HL-60 (cell line): ENCODE measurements around the gene PKIB.

ENCODE experiments used
- DNase-seq, 2 experiments: peaks; one replicate each; pipeline ENCODE4 v3.0.0-alpha.2; 2010 to 2020; ENCODE audit warnings: low read depth in 1 of 2, low spot score in 1 of 2
- H3K27ac ChIP-seq: fragments of 250-450 bp; sonication (Bioruptor Pico); replicated peaks from 2 replicates; pipeline ENCODE4 v1.5.1; 2020; ENCODE audit warnings: mild to moderate bottlenecking, moderate library complexity
- H3K27me3 ChIP-seq: fragments of 250-450 bp; sonication (Bioruptor Pico); 2 replicates; pipeline ENCODE4 v1.5.1; 2021; ENCODE audit warnings: mild to moderate bottlenecking, moderate library complexity; ENCODE audit not compliant: insufficient read depth, poor library complexity, severe bottlenecking
- H3K4me3 ChIP-seq: replicated peaks from 2 replicates; pipeline ENCODE4 v1.5.1; 2011; ENCODE audit warnings: mild to moderate bottlenecking, control low read depth, low read length; ENCODE audit not compliant: insufficient read depth
- CTCF ChIP-seq: IDR thresholded peaks from one replicate; pipeline ENCODE4 v1.5.1; 2011; ENCODE audit warnings: low read length, control low read depth, inconsistent platforms; ENCODE audit not compliant: insufficient read depth
- GABPA ChIP-seq: IDR thresholded peaks from 2 replicates; pipeline ENCODE4 v1.6.1; 2012; ENCODE audit warnings: low read depth
- POLR2AphosphoS5 ChIP-seq: IDR thresholded peaks from 2 replicates; pipeline ENCODE4 v1.6.1; 2012; ENCODE audit warnings: low read depth
- REST ChIP-seq: IDR thresholded peaks from 2 replicates; pipeline ENCODE4 v1.6.1; 2012; ENCODE audit warnings: low read depth; ENCODE audit not compliant: insufficient replicate concordance
- SPI1 ChIP-seq: IDR thresholded peaks from 2 replicates; pipeline ENCODE4 v1.6.1; 2012; ENCODE audit warnings: low read depth, mild to moderate bottlenecking, borderline replicate concordance

Gene PKIB

GRCh38 chr6:122713138-122713537, 102.9 kb downstream of the PKIB start:
- DNase-seq: peak; percentile 41 to 68
- Histone ChIP-seq H3K4me3 (no peak overlapping the region), H3K27me3 (no peaks in the 10 kb centered on the region), H3K27ac (peak overlapping the region; percentile 75)
- no peak for TF ChIP-seq GABPA
- TF ChIP-seq REST: no peak
- TF ChIP-seq CTCF: no peak
- TF ChIP-seq POLR2AphosphoS5: no peak
- peak; percentile 72; the same call in 1 of the 2 replicates for TF ChIP-seq SPI1

- TF ChIP-seq POLR2AphosphoS5: no peak
- TF ChIP-seq SPI1: no peak
- no peak for TF ChIP-seq CTCF
- no peak for TF ChIP-seq REST
- no peak for TF ChIP-seq GABPA
- no peak for DNase-seq
- H3K27me3 ChIP-seq: no peaks in the 10 kb centered on the region
- peak overlapping the region; percentile 75 for H3K27ac ChIP-seq
- no peak overlapping the region for H3K4me3 ChIP-seq
These were observed 103.9 kb downstream of the PKIB start for GRCh38 chr6:122714059-122714458.

- Histone ChIP-seq H3K27me3 (no peaks in the 10 kb centered on the region), H3K4me3 (no peak overlapping the region), H3K27ac (no peak overlapping the region)
- no peak for DNase-seq
- no peak for TF ChIP-seq REST
- no peak for TF ChIP-seq GABPA
- no peak for TF ChIP-seq SPI1
- TF ChIP-seq POLR2AphosphoS5: no peak
These were observed 105.5 kb downstream of the PKIB start for GRCh38 chr6:122715725-122716124.

GRCh38 chr6:122717350-122717749, 107.1 kb downstream of the PKIB start:
- H3K4me3 ChIP-seq: no peak overlapping the region
- H3K27ac ChIP-seq: no peak overlapping the region
- peak in 1 of 2 experiments; percentile 3 for DNase-seq
- H3K27me3 ChIP-seq: no peaks in the 10 kb centered on the region
- TF ChIP-seq SPI1 (no peak), REST (no peak), POLR2AphosphoS5 (no peak), GABPA (no peak), CTCF (no peak)
